GM06990 (cell line): Measurements from ENCODE around the gene TTC7B.

ENCODE experiments used
- DNase-seq: peaks from one replicate; pipeline ENCODE4 v3.0.0-alpha.2; 2011; ENCODE audit not compliant: insufficient read length; ENCODE audit errors: extremely low read depth
- H3K27me3 ChIP-seq: replicated peaks from 2 replicates; pipeline ENCODE4 v1.6.0; 2011; ENCODE audit warnings: low read length; ENCODE audit not compliant: control insufficient read depth, insufficient read depth
- H3K36me3 ChIP-seq: 2 replicates; pipeline ENCODE4 v1.5.1; 2011; ENCODE audit warnings: low read length; ENCODE audit not compliant: control insufficient read depth, insufficient read depth
- H3K4me3 ChIP-seq: replicated peaks from 2 replicates; pipeline ENCODE4 v1.5.1; 2011; ENCODE audit warnings: low read depth, mild to moderate bottlenecking, control low read depth, low read length
- CTCF ChIP-seq: IDR thresholded peaks from 2 replicates; pipeline ENCODE4 v1.5.1; 2011; ENCODE audit warnings: low read length, control low read depth, mild to moderate bottlenecking, inconsistent platforms; ENCODE audit not compliant: insufficient read depth, poor library complexity, severe bottlenecking

The TTC7B gene

GRCh38 chr14:90755661-90756304, 60.4 kb downstream of the TTC7B start:
- no peak for TF ChIP-seq CTCF
- H3K4me3 ChIP-seq: no peak overlapping the region

GRCh38 chr14:90753456-90754005, 62.7 kb downstream of the TTC7B start:
- no peak for DNase-seq
- TF ChIP-seq CTCF: no peak
- Histone ChIP-seq H3K4me3 (no peak overlapping the region), H3K27me3 (no peaks in the 10 kb centered on the region; the same call in 1 of the 2 replicates), H3K36me3 (no peaks in the 10 kb centered on the region)

More at GRCh38 chr14:90755661-90756304, 60.4 kb downstream of the TTC7B start:
- DNase-seq: no peak
- Histone ChIP-seq H3K27me3 (no peaks in the 10 kb centered on the region; the same call in 1 of the 2 replicates), H3K36me3 (no peaks in the 10 kb centered on the region)

DNA sequence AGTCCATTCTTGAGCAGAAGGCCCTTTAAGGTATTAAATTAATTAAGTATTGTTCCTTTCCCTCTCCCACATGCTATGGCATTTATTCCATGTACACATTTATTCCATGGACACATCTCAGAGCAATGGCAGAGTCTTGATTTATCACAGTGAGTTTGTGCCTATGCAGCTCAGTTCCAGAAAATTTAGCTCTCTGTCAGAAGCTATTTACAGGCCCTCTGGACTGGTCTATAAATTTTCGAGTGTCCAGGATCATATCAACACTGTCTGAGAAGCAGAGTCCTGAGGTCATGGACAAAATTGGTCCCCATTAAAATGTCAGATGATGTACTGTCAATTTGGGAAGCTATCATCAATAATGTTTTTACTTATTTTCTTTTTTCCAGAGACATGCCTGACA, 65.5 kb downstream of the TTC7B start:
- H3K36me3 ChIP-seq: no peaks in the 10 kb centered on the region
- no peak for TF ChIP-seq CTCF
- no peak for DNase-seq

DNA sequence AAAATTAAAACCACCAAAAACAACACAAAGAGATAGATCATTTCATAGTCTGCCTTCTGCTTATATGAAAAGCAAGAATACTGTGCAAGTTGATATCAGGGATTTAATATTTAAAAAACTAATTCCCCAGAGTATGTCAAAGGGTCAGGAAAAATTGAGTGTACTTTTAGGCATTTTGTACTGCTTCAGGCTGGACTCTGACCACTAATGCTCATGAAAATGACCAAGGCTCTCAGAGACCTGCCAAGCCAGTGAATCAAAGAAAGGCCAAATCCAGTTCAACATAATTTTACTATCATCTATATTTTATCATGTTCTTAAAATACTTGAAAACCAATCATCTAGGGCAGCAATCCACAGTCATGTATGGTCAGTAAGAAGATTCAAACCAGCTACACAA, 66.0 kb downstream of the TTC7B start:
- Histone ChIP-seq H3K4me3 (no peak overlapping the region), H3K27me3 (no peaks in the 10 kb centered on the region), H3K36me3 (no peaks in the 10 kb centered on the region)
- no peak for TF ChIP-seq CTCF
- DNase-seq: no peak

More for the DNA sequence above, 65.5 kb downstream of the TTC7B start:
- Histone ChIP-seq H3K27me3 (no peaks in the 10 kb centered on the region), H3K4me3 (no peak overlapping the region)

- no peaks in the 10 kb centered on the region for H3K36me3 ChIP-seq
- no peaks in the 10 kb centered on the region for H3K27me3 ChIP-seq
- H3K4me3 ChIP-seq: no peak overlapping the region
- DNase-seq: no peak
- no peak for TF ChIP-seq CTCF
These were observed 68.3 kb downstream of the TTC7B start for GRCh38 chr14:90747909-90748308.
